Measurements from ENCODE around the gene CPEB4. TPM values are rescaled to one million over a fixed set of nuclear protein-coding genes. Genes with fewer than 3 reads are reported as not detected.

Gene CPEB4
- total RNA-seq, 4 donors from 2014 or later, result 42.1 to 58.7 (median 49.3) TPM

DNA sequence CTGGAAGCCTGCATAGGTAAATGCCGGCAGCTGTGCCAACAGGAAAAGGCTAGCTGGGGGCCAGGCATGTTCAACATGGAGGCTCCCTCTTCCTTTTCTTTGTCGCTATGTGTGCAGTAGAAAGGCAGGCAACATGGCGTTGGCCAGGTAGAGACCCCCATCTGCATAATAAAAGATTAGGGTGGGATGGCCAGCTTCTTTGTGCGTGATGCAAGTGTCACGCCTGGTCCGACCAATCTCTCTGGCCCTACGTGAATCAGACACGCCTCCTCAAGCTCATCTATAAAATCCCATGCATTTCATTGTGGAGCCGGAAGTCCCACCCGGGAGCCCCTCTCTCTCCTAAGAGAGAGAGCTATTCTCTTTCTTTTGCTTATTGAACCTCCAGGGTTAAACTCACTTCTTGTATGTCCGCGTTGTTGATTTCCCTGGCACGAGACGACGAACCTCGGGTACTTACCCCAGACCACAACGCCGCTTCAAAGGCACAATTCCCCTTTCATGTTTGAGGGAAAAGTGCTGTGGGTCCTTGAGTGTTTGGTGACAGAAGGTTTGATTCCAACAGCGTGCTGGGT lies 75.8 kb downstream of the CPEB4 start:
- TF ChIP-seq, protein P1, sequence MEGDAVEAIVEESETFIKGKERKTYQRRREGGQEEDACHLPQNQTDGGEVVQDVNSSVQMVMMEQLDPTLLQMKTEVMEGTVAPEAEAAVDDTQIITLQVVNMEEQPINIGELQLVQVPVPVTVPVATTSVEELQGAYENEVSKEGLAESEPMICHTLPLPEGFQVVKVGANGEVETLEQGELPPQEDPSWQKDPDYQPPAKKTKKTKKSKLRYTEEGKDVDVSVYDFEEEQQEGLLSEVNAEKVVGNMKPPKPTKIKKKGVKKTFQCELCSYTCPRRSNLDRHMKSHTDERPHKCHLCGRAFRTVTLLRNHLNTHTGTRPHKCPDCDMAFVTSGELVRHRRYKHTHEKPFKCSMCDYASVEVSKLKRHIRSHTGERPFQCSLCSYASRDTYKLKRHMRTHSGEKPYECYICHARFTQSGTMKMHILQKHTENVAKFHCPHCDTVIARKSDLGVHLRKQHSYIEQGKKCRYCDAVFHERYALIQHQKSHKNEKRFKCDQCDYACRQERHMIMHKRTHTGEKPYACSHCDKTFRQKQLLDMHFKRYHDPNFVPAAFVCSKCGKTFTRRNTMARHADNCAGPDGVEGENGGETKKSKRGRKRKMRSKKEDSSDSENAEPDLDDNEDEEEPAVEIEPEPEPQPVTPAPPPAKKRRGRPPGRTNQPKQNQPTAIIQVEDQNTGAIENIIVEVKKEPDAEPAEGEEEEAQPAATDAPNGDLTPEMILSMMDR (IDR thresholded peaks at IDR 0.05; ENCODE audit: low read depth), result no peak

GRCh38 chr5:173964506-173964905 lies 76.4 kb downstream of the CPEB4 start:
- TF ChIP-seq, protein P1 (IDR thresholded peaks at IDR 0.05; ENCODE audit: low read depth), result no peak

DNA sequence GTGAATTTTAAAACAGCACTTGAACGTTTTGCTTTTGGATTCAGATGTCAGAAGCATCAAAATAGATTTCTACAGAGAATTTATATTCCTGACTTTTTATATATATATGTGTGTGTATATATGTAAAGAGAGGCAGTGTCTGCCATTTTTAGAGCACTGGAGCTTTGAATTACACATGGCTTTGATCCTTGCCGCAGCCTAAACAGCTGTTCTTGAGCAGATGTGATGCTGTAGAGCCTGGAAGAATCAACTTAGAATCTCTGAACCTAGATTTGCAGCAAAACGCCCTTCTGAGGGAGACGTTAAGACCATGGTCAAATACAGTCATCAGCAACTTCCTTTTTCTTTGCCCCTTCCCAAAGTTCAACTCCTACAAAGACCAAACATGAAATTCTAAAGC lies 79.1 kb downstream of the CPEB4 start:
- TF ChIP-seq, protein P1 (IDR thresholded peaks at IDR 0.05; ENCODE audit: low read depth), result no peak

GRCh38 chr5:173968154-173968797 lies 80.1 kb downstream of the CPEB4 start:
- TF ChIP-seq, protein P1 (IDR thresholded peaks at IDR 0.05; ENCODE audit: low read depth), result no peak

DNA sequence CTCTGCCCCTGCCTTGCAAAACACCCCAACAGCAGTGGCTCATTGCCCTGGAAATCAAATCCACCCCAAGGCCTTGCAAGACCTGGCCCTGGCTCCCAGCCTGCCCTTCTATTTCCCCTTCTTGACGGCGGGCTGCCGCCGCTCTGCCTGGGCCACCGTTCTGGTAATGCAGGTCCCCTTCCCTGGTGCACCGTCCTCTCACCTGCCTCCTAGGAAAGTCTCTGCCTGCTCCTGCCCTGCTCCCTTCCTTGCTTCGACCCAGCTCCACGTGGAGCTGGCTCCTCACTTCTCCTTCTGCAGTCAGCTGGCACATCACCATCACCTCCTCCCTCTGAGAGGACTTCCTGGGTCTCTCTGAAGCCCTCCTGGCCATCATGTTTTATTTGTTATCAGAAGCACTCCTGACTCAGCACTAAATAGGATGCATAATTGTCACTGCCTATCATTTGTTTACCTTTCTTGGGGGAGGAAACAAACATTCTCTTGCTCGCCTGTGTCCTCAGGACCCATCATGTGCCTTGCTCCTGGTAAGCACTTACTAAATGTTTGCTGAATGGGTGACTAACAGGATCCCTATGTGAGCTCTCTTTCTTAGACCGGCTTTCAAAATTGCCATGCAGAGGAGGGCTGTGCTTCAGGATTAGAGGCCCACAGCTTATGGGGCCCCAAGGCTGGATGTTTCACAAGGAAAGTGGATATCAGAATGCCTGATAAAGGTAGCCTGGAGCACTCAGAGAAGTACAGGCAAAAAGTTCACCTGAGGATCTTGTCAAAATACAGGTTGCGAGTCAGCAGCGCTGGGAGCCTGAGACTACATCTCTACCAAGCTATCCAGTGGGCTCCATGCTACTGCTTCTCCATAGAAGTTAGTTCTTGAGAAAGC lies 81.3 kb downstream of the CPEB4 start:
- TF ChIP-seq, protein P1 (IDR thresholded peaks at IDR 0.05; ENCODE audit: low read depth), result no peak

GRCh38 chr5:173970878-173971650 lies 82.9 kb downstream of the CPEB4 start:
- TF ChIP-seq, protein P1 (IDR thresholded peaks at IDR 0.05; ENCODE audit: low read depth), result no peak
